AG04450 (cell line): ENCODE measurements around the gene FBRSL1. TPM values are rescaled to one million over a fixed set of nuclear protein-coding genes. Genes with fewer than 3 reads are reported as not detected.

Experiments used
- CTCF ChIA-PET: fragments of 300-600, 350-600 bp; formaldehyde crosslinking; extraction: SDS; loops from one replicate; lab custom pipeline; 2022; ENCODE audit warnings: antibody characterized with exemption, inconsistent platforms; lab: Charles Lee
- POLR2A ChIA-PET: fragments of 350-600 bp; formaldehyde crosslinking; extraction: SDS; loops from one replicate; lab custom pipeline; 2021; ENCODE audit warnings: antibody characterized with exemption, inconsistent platforms; lab: Yijun Ruan, JAX
- DNase-seq: peaks from one replicate; pipeline ENCODE4 v3.0.0-alpha.2; 2011; ENCODE audit warnings: low read depth, low spot score
- H3K27ac ChIP-seq: one replicate; pipeline ENCODE4 v1.5.1; 2012; ENCODE audit warnings: low read depth, low read length, control low read depth
- H3K27me3 ChIP-seq: one replicate; pipeline ENCODE4 v1.6.0; 2012; ENCODE audit warnings: low read length; ENCODE audit not compliant: control insufficient read depth, insufficient read depth
- H3K4me3 ChIP-seq: 2 replicates; pipeline ENCODE4 v1.5.1; 2011; ENCODE audit warnings: mild to moderate bottlenecking, low read depth, low read length, control low read depth
- H3K9me3 ChIP-seq: 2 replicates; pipeline ENCODE4 v1.5.1; 2012; ENCODE audit warnings: low read length; ENCODE audit not compliant: control insufficient read depth, insufficient read depth
- CTCF ChIP-seq: IDR thresholded peaks from 2 replicates; pipeline ENCODE4 v1.5.1; 2011; ENCODE audit warnings: low read depth, low read length, control low read depth, inconsistent platforms
- polyA plus RNA-seq: library from polyadenylated mRNA; depleted of rRNA; stranded (reverse); fragments of >200 nt; gene quantifications from 2 replicates; pipeline ENCODE4 v1.2.3, GENCODE V29; 2011; rRNA removed

The FBRSL1 gene
- polyA plus RNA-seq, 1 experiment: 1.1 TPM

- H3K4me3 ChIP-seq: peak overlapping the region; percentile 69
- CTCF ChIA-PET: interaction anchor here (0.5 to 0.6 kb wide), 2 partner anchors 11 to 36 kb away, joined by 5 to 10 read pairs; no protein-coding TSS in a partner anchor
These were observed 69.1 kb downstream of the FBRSL1 start for GRCh38 chr12:132558861-132559623.

GRCh38 chr12:132559652-132560363 is 69.9 kb downstream of the FBRSL1 start:
- Histone ChIP-seq H3K4me3 (peak overlapping the region; percentile 69), H3K27me3 (no peaks in the 10 kb centered on the region), H3K27ac (no peak overlapping the region), H3K9me3 (peaks cover 3% of the 10 kb centered on the region; the same call in 1 of the 2 replicates)
- ChIA-PET CTCF (no interaction called here), POLR2A (interaction anchor here (0.6 kb wide), 1 partner anchor 734 kb away, joined by 3 read pairs; no protein-coding TSS in a partner anchor)
- no peak for TF ChIP-seq CTCF
- DNase-seq: no peak

More at GRCh38 chr12:132558861-132559623, 69.1 kb downstream of the FBRSL1 start:
- no peak overlapping the region for H3K27ac ChIP-seq
- no peak for TF ChIP-seq CTCF
- POLR2A ChIA-PET: interaction anchor here (0.6 kb wide), 1 partner anchor 733 kb away, joined by 3 read pairs; no protein-coding TSS in a partner anchor
- peaks cover under 1% of the 10 kb centered on the region; the same call in 1 of the 2 replicates for H3K9me3 ChIP-seq
- H3K27me3 ChIP-seq: no peaks in the 10 kb centered on the region
- no peak for DNase-seq

GRCh38 chr12:132560364-132560613 is 70.3 kb downstream of the FBRSL1 start:
- H3K27me3 ChIP-seq: no peaks in the 10 kb centered on the region
- peak overlapping the region; percentile 63 for H3K4me3 ChIP-seq
- POLR2A ChIA-PET: no interaction called here
- DNase-seq: no peak
- CTCF ChIA-PET: interaction anchor here (1.5 kb wide), 1 partner anchor 145 kb away, joined by 6 read pairs; no protein-coding TSS in a partner anchor
- H3K9me3 ChIP-seq: peaks cover 3% of the 10 kb centered on the region; the same call in 1 of the 2 replicates
- H3K27ac ChIP-seq: no peak overlapping the region
- TF ChIP-seq CTCF: no peak

GRCh38 chr12:132560614-132561426 is 70.9 kb downstream of the FBRSL1 start:
- peak; percentile 77 for TF ChIP-seq CTCF
- no peak overlapping the region for H3K27ac ChIP-seq
- CTCF ChIA-PET: interaction anchor here (0.6 to 1.5 kb wide), 4 partner anchors 34 to 145 kb away, joined by 3 to 7 read pairs (median 4); no protein-coding TSS in a partner anchor
- H3K4me3 ChIP-seq: peak overlapping the region; percentile 63
- H3K9me3 ChIP-seq: peaks cover 3% of the 10 kb centered on the region; the same call in 1 of the 2 replicates
- DNase-seq: peak; percentile 16
- POLR2A ChIA-PET: interaction anchor here (0.6 kb wide), 1 partner anchor 26 kb away, joined by 3 read pairs; no protein-coding TSS in a partner anchor
- H3K27me3 ChIP-seq: no peaks in the 10 kb centered on the region

Other genes with a start within 250 kb of the FBRSL1 start
- 0.04 TPM in 1 of 2 replicates, not detected in the other for gene GALNT9, start 160.6 kb upstream of the FBRSL1 start, polyA plus RNA-seq
- gene LRCOL1, start 120.4 kb downstream of the FBRSL1 start, polyA plus RNA-seq: 0.11 and 0.35 TPM in 2 replicates
- gene P2RX2, start 128.6 kb downstream of the FBRSL1 start, polyA plus RNA-seq: not detected in 2 replicates
- gene POLE, start 197.2 kb downstream of the FBRSL1 start, polyA plus RNA-seq: 4.1 and 6.3 TPM in 2 replicates
- gene PXMP2, start 197.4 kb downstream of the FBRSL1 start, polyA plus RNA-seq: 17.3 and 19.6 TPM in 2 replicates
- gene PGAM5, start 220.7 kb downstream of the FBRSL1 start, polyA plus RNA-seq: 8.9 and 15.1 TPM in 2 replicates